A673 (cell line): ENCODE data around the gene TM2D3. TPM values are rescaled to one million over a fixed set of nuclear protein-coding genes. Genes with fewer than 3 reads are reported as not detected.

Experiments
- BruUV-seq: library from RNA; stranded (reverse); fragments of 400-500 nt; replicated peaks from 2 replicates; lab custom pipeline; 2021; lab: Mats Ljungman, UMichigan
- CTCF ChIA-PET: fragments of 300-600 bp; sonication (Branson Sonifier 250); formaldehyde crosslinking; loops from one replicate; lab custom pipeline; 2022; ENCODE audit warnings: antibody characterized with exemption; lab: Charles Lee
- POLR2A ChIA-PET: fragments of 300-600 bp; sonication (Branson Sonifier 250); formaldehyde crosslinking; loops from one replicate; lab custom pipeline; 2022; ENCODE audit warnings: antibody characterized with exemption; ENCODE audit not compliant: low non-redundant PET; lab: Charles Lee
- DNase-seq: peaks from one replicate; pipeline ENCODE4 v3.0.0-alpha.2; 2015; ENCODE audit warnings: low spot score
- H3K27ac ChIP-seq: fragments of 200-600 bp; sonication (generic); 2 replicates; pipeline ENCODE4 v1.5.1; 2016; ENCODE audit warnings: mixed run types, low read depth, mild to moderate bottlenecking, mixed read lengths, antibody characterized with exemption, low read length; ENCODE audit not compliant: poor library complexity, severe bottlenecking
- H3K27me3 ChIP-seq: fragments of 200-600 bp; sonication (generic); replicated peaks from 2 replicates; pipeline ENCODE4 v1.6.1; 2017; ENCODE audit warnings: mixed run types, low read depth, mild to moderate bottlenecking, mixed read lengths, antibody characterized with exemption, low read length; ENCODE audit not compliant: insufficient read depth, poor library complexity
- H3K36me3 ChIP-seq: fragments of 200-600 bp; sonication (generic); 2 replicates; pipeline ENCODE4 v1.6.1; 2016; ENCODE audit warnings: mixed run types, mild to moderate bottlenecking, mixed read lengths, antibody characterized with exemption, low read length; ENCODE audit not compliant: insufficient read depth, poor library complexity, severe bottlenecking
- H3K4me1 ChIP-seq: fragments of 200-600 bp; sonication (generic); 2 replicates; pipeline ENCODE4 v1.6.1; 2017; ENCODE audit warnings: mixed run types, mild to moderate bottlenecking, mixed read lengths, antibody characterized with exemption, low read length; ENCODE audit not compliant: insufficient read depth, poor library complexity, severe bottlenecking
- H3K4me3 ChIP-seq: fragments of 200-600 bp; sonication (generic); 2 replicates; pipeline ENCODE4 v1.5.1; 2016; ENCODE audit warnings: low read depth, mixed run types, mild to moderate bottlenecking, mixed read lengths, low read length; ENCODE audit not compliant: poor library complexity, severe bottlenecking
- H3K9me3 ChIP-seq: fragments of 200-600 bp; sonication (generic); 2 replicates; pipeline ENCODE4 v1.6.1; 2016; ENCODE audit warnings: mixed run types, low read depth, mild to moderate bottlenecking, mixed read lengths, antibody characterized with exemption, low read length; ENCODE audit not compliant: poor library complexity, severe bottlenecking
- CTCF ChIP-seq: fragments of 300-800, 200-600 bp; sonication (generic); conservative IDR thresholded peaks from 2 replicates; pipeline ENCODE4 v1.5.1; 2017; ENCODE audit warnings: low read depth, mild to moderate bottlenecking, antibody characterized with exemption, low read length, moderate library complexity, mixed read lengths
- EZH2 ChIP-seq: fragments of 200-600 bp; sonication (generic); IDR thresholded peaks from 2 replicates; pipeline ENCODE4 v1.6.1; 2017; ENCODE audit warnings: borderline replicate concordance, low read depth, mild to moderate bottlenecking, mixed read lengths, antibody characterized with exemption, low read length; ENCODE audit not compliant: poor library complexity, severe bottlenecking
- intact Hi-C: fragments of 100-400 bp; cut with micrococcal nuclease; formaldehyde crosslinking; loops from one replicate; pipeline ENCODE4 v1.10.0; 2022; ENCODE audit not compliant: unreplicated experiment
- total RNA-seq: library from RNA; stranded (reverse); gene quantifications from 2 replicates; pipeline ENCODE4 v1.2.3, GENCODE V29; 2021

Gene TM2D3
- total RNA-seq, 1 experiment from 2014 or later = 49.4 TPM

- Histone ChIP-seq H3K27me3 (no peaks in the 10 kb centered on the region), H3K36me3 (no peaks in the 10 kb centered on the region), H3K4me1 (no peaks in the 10 kb centered on the region), H3K9me3 (no peaks in the 10 kb centered on the region), H3K4me3 (no peak overlapping the region), H3K27ac (no peak overlapping the region)
- no peak for TF ChIP-seq EZH2
- TF ChIP-seq CTCF = no peak
- CTCF ChIA-PET = no interaction called here
- DNase-seq = no peak
- no TSS peak for BruUV-seq
- POLR2A ChIA-PET = no interaction called here
- intact Hi-C loops = no loop called here
Observed at GRCh38 chr15:101675796-101676582, 23.8 kb upstream of the TM2D3 start.

DNA sequence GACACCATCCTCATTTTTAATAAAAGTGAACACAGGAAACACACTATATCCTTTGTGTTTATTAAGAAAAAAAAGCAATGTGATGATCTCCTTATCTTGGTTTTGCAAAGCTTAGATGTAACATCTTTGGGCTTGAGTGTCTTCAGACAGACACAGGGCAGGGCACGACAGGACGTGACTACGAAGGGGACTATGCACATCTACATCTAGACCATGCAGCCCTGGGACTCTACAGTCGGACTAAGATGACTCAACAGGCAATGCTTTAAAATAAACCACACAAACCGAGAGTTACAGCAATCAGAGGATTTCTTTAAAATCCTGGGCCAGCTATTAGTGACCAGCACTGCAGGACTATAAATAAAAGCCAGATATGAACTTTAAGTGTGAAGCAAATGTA is 22.8 kb upstream of the TM2D3 start:
- BruUV-seq = no TSS peak
- no peaks in the 10 kb centered on the region for H3K27me3 ChIP-seq
- ChIA-PET POLR2A (no interaction called here), CTCF (no interaction called here)
- H3K27ac ChIP-seq = no peak overlapping the region
- intact Hi-C loops = no loop called here
- no peak for DNase-seq
- no peak for TF ChIP-seq EZH2
- no peak for TF ChIP-seq CTCF
- no peaks in the 10 kb centered on the region for H3K9me3 ChIP-seq
- no peaks in the 10 kb centered on the region for H3K36me3 ChIP-seq
- H3K4me1 ChIP-seq = no peaks in the 10 kb centered on the region
- H3K4me3 ChIP-seq = no peak overlapping the region

- BruUV-seq = no TSS peak
Observed at GRCh38 chr15:101672298-101672697, 20.1 kb upstream of the TM2D3 start.

More at GRCh38 chr15:101672298-101672697, 20.1 kb upstream of the TM2D3 start:
- ChIA-PET CTCF (no interaction called here), POLR2A (no interaction called here)
- no peak overlapping the region for H3K4me3 ChIP-seq
- no peaks in the 10 kb centered on the region for H3K9me3 ChIP-seq
- H3K36me3 ChIP-seq = no peaks in the 10 kb centered on the region
- H3K27me3 ChIP-seq = no peaks in the 10 kb centered on the region
- intact Hi-C loops = no loop called here
- no peaks in the 10 kb centered on the region for H3K4me1 ChIP-seq
- TF ChIP-seq EZH2 (no peak), CTCF (0 out of 2 replicates have a peak, but pooled peaks have one; percentile 15)
- H3K27ac ChIP-seq = no peak overlapping the region
- DNase-seq = no peak
